GM13977 (cell line): Measurements from ENCODE around the gene FCER1G.

Experiments
- DNase-seq: peaks from one replicate; pipeline ENCODE4 v3.0.0; 2012; ENCODE audit warnings: low spot score
- CTCF ChIP-seq: IDR thresholded peaks from 2 replicates; pipeline ENCODE4 v1.5.1; 2012; ENCODE audit warnings: mild to moderate bottlenecking, control low read depth; ENCODE audit not compliant: insufficient read depth; ENCODE audit errors: extremely low read depth, missing control alignments
- in situ Hi-C: fragments of 300-500 bp; cut with MboI; formaldehyde crosslinking; loops from one replicate; pipeline ENCODE4 v1.12.0; 2022; ENCODE audit warnings: low sequenced_read_pairs, low pct_unique_long_range_greater_than_20kb, mixed read lengths, inconsistent platforms; ENCODE audit not compliant: unreplicated experiment

FCER1G gene

DNA sequence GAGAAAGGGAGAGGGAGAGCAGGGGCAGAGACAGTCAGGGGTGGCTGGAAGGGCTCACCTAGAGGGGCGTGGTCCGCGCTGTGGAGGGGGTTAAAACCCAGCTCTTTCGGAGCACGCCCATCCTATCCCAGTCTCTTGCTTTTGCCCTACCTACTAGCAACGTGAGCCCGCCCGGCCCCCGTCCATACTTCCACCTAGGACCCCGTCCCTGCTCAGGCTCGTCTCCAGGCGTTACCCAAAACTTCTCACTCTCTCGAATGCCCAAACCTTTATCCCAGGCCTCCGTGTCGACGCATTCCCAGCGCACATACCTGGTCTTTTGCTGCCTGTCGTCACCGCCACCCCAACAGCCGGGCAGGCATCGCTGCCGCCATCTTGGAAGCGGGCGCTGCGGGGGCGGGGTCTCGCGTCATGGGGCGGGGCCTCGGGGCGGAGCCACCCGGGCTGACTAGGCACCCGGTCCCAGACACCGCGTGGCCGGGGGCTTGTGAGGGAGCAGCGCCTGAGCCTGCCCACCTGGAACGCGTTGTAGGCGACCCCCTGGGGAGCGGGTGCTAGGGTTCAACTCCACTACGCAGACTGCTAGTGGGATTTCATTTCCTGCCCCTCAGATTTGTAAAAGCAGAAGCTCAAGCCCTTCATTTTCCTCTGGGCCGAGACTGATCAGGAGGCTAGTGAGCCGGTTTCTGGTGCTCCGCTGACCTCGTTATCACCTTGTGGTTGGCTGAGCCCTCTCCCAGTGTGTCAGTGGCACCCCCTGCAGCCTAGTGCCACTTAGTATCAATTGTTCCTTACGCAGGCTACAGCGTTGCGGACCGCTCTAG lies 37.8 kb upstream of the FCER1G start, which contains the start of gene B4GALT3:
Gene B4GALT3 (minus strand): TSS at position 396 of the 824 bp plus-strand sequence. CDS start 1,447 bp downstream, outside the sequence.
- in situ Hi-C loops: loop anchor here (25.0 kb wide), 1 partner anchor 535 kb away; the partner anchor contains the start of genes FCRLA and FCRLB
- TF ChIP-seq CTCF: no peak
- peak; percentile 95 for DNase-seq

DNA sequence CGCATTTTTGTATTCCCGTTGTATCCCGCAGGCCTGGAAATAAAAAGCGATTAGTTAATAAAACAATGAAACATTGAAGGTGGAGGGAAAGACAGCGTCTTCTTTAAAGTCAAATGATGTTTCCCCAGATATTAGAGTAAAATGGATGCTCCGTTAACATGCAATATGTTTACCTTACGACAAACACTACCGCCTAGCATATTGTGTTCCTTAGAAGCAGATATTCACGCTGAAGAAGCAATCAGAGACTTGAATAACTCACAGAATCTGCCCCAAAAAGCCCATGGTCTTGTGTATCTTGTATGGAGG lies 37.2 kb upstream of the FCER1G start:
- in situ Hi-C loops: loop anchor here (25.0 kb wide), 1 partner anchor 534 kb away; the partner anchor contains the start of genes FCRLA and FCRLB
- DNase-seq: no peak
- no peak for TF ChIP-seq CTCF

DNA sequence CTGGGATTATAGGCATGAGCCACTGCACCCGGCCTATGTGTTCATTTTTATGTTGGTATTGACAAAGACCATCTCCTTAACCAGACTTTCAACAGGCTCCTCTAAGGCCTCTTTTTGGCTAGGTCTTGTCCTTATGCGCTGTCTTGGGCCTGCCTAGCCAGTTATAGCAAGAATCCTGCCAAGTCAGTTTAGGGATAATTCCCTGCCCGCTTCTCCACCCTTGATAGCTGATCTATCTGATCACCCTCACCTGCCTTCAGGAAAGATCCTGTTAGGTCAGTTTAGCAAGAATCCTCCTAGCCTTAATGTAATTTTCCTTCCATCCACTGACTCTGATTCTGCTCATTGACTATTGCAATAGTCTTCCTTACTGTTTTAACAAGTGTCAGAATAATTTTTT lies 35.4 kb upstream of the FCER1G start:
- no peak for DNase-seq
- in situ Hi-C loops: loop anchor here (25.0 kb wide), 1 partner anchor 533 kb away; the partner anchor contains the start of genes FCRLA and FCRLB
- TF ChIP-seq CTCF: no peak

DNA sequence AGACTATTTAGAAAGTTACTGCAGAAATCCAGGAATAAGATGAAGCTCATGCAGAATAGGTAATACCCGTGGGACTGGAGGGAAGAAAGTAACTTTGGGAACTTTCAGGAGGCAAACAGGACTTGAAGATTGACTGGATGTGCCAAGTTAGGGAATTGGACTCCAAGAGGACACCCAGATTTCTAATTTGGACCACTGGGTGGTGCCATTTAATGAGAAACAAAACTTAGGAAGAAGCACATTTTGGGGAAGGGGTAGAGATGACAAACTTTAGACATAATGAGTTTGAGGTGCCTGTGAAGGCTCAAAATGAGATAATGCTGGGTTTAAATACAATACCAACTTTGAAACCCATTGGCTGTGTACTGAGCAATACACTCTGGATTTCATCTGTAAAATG lies 34.5 kb upstream of the FCER1G start:
- in situ Hi-C loops: loop anchor here (25.0 kb wide), 1 partner anchor 532 kb away; the partner anchor contains the start of genes FCRLA and FCRLB
- TF ChIP-seq CTCF: peak; percentile 37
- DNase-seq: no peak

- no peak for DNase-seq
- in situ Hi-C loops: loop anchor here (25.0 kb wide), 1 partner anchor 530 kb away; the partner anchor contains the start of genes FCRLA and FCRLB
- TF ChIP-seq CTCF: no peak
These were observed 32.9 kb upstream of the FCER1G start for GRCh38 chr1:161182214-161182613.

DNA sequence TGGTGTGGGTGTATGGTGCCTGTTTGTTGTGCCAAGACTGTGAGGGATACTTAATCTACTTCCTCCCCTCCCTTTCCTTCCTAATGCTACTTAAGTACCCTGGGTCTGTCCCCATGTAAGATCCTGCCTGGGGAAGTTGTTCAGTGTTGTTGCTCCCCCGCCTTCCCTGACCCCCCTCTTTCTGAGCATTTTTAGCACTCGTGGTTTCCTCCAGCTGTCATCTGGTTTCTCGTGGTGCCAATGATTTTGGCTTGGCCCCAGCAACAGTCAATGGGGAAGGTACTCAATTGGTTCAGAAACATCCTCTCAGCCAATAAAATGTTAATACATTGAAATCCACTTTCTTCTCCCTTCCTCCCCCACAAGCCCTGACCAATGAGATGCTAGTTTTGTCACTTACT lies 29.8 kb upstream of the FCER1G start:
- in situ Hi-C loops: loop anchor here (25.0 kb wide), 1 partner anchor 527 kb away; the partner anchor contains the start of genes FCRLA and FCRLB
- DNase-seq: peak; percentile 88
- TF ChIP-seq CTCF: no peak
